OCI-LY3 (cell line): ENCODE results near the gene DNAJB1.

Experiments used
- EZH2phosphoT487 ChIP-seq: fragments of 200-600 bp; shearing (Covaris generic); IDR thresholded peaks from 2 replicates; pipeline ENCODE4 v1.6.1; 2018; ENCODE audit warnings: antibody characterized with exemption, mixed run types, low read depth
- TF ChIP-seq, protein P1 (sequence below): fragments of 200-600, 300-600 bp; sonication (generic); IDR thresholded peaks from 2 replicates; pipeline ENCODE4 v1.5.1; 2014; ENCODE audit warnings: antibody characterized with exemption, low read length, low read depth

DNA sequence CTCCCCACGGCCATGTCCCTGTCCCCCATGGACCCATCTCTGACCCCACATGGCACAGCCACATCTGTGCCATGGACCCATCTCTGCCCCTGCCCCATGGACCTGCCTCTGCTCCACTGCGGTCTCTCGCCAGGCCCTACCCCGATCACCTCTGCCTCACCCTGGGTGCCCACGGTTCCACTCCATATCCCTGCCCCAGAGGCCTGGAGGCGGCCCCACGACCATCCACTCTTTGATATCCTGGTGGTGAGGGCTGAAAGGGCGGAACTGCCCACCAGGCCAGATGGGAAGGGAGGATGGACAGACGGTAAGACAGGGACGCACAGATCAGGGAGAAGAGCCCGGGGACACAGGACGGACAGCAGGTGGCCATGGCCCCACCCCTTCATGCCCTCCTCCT, 43.4 kb downstream of the DNAJB1 start:
- TF ChIP-seq, protein P1, sequence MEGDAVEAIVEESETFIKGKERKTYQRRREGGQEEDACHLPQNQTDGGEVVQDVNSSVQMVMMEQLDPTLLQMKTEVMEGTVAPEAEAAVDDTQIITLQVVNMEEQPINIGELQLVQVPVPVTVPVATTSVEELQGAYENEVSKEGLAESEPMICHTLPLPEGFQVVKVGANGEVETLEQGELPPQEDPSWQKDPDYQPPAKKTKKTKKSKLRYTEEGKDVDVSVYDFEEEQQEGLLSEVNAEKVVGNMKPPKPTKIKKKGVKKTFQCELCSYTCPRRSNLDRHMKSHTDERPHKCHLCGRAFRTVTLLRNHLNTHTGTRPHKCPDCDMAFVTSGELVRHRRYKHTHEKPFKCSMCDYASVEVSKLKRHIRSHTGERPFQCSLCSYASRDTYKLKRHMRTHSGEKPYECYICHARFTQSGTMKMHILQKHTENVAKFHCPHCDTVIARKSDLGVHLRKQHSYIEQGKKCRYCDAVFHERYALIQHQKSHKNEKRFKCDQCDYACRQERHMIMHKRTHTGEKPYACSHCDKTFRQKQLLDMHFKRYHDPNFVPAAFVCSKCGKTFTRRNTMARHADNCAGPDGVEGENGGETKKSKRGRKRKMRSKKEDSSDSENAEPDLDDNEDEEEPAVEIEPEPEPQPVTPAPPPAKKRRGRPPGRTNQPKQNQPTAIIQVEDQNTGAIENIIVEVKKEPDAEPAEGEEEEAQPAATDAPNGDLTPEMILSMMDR: no peak
- TF ChIP-seq EZH2phosphoT487: no peak
